AG09309 (cell line): ENCODE results near the gene ANKRD28.

Source experiments
- DNase-seq: peaks from one replicate; pipeline ENCODE4 v3.0.0-alpha.2; 2010; ENCODE audit warnings: low read depth
- H3K4me3 ChIP-seq: 2 replicates; pipeline ENCODE4 v1.5.1; 2011; ENCODE audit warnings: mild to moderate bottlenecking, low read depth, low read length, moderate library complexity; ENCODE audit not compliant: control insufficient read depth
- TF ChIP-seq, protein P1 (sequence below): IDR thresholded peaks from 2 replicates; pipeline ENCODE4 v1.5.1; 2011; ENCODE audit warnings: mild to moderate bottlenecking, low read depth, low read length, inconsistent platforms; ENCODE audit not compliant: insufficient read depth, control insufficient read depth; ENCODE audit errors: missing control alignments

The ANKRD28 gene

DNA sequence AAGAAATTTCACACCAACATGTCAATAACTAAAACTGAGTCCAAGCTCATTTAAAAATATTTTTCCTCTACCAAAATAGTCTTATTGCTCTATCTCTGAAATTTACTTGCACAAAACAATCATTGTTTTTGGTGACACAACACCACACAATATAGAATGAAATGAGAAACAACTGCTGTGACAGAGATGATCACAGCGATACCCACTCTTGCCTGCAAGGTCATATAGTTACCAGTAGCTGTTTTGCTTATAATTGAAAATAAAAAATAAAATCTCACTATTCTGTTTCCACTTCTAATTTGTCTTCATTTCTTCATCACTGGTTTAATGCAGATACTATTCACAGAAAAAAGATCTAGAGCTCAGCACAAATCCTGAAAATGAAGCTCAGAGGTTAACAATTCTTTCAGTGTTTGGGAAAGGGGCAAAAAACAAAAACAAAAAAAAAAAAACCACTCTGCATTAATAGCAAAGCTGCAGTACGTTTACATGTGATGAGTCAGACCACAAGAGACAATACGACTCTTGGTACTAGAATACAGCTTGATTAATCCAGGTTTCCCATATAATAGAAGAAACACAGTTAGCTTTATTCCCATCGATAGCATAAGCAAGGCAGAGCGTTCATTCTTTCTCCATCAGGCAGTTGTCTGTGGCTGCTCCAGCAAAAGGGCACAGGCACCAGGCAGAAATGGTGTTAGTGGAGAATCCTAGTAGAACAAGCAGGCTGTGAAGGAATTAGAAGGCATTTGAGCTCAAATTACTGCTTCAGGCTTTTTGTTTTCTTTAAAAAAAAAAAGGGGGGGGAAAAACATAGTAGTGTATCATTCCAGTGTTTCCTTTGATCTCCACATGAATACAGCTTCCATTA is 773 bp downstream of the ANKRD28 start:
- TF ChIP-seq, protein P1, sequence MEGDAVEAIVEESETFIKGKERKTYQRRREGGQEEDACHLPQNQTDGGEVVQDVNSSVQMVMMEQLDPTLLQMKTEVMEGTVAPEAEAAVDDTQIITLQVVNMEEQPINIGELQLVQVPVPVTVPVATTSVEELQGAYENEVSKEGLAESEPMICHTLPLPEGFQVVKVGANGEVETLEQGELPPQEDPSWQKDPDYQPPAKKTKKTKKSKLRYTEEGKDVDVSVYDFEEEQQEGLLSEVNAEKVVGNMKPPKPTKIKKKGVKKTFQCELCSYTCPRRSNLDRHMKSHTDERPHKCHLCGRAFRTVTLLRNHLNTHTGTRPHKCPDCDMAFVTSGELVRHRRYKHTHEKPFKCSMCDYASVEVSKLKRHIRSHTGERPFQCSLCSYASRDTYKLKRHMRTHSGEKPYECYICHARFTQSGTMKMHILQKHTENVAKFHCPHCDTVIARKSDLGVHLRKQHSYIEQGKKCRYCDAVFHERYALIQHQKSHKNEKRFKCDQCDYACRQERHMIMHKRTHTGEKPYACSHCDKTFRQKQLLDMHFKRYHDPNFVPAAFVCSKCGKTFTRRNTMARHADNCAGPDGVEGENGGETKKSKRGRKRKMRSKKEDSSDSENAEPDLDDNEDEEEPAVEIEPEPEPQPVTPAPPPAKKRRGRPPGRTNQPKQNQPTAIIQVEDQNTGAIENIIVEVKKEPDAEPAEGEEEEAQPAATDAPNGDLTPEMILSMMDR = no peak
- peak overlapping the region; percentile 41 for H3K4me3 ChIP-seq
- DNase-seq = no peak

DNA sequence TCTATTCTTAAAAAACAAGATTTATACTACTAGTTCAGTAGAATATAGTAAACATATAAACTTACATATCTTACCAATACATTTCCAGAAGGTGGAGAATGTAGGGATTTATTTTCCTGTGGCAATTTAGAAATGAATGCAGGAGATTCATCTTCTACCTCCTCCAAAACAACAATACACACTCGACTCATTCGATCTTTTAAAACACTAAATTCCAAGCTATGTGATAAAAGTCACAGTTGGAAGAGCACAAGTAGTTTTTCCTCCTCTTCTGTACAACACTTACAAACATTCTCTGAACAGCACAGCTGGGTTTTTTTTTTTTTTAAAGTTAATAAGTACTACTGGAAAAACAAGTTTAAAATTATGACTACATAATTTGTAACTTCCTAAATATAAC is 1.4 kb downstream of the ANKRD28 start:
- H3K4me3 ChIP-seq = peak overlapping the region; percentile 41
- no peak for DNase-seq
- TF ChIP-seq, protein P1 = no peak

GRCh38 chr3:15795651-15796308 is 2.0 kb downstream of the ANKRD28 start:
- TF ChIP-seq, protein P1 = no peak
- H3K4me3 ChIP-seq = peak overlapping the region; percentile 41
- no peak for DNase-seq

- no peak for DNase-seq
- TF ChIP-seq, protein P1 = no peak
These were observed 2.7 kb downstream of the ANKRD28 start for GRCh38 chr3:15794842-15795650.

GRCh38 chr3:15794303-15794771 is 3.4 kb downstream of the ANKRD28 start:
- no peak for DNase-seq
- peak overlapping the region; percentile 41 for H3K4me3 ChIP-seq
- TF ChIP-seq, protein P1 = no peak

More at GRCh38 chr3:15794842-15795650, 2.7 kb downstream of the ANKRD28 start:
- peak overlapping the region; percentile 41 for H3K4me3 ChIP-seq

DNA sequence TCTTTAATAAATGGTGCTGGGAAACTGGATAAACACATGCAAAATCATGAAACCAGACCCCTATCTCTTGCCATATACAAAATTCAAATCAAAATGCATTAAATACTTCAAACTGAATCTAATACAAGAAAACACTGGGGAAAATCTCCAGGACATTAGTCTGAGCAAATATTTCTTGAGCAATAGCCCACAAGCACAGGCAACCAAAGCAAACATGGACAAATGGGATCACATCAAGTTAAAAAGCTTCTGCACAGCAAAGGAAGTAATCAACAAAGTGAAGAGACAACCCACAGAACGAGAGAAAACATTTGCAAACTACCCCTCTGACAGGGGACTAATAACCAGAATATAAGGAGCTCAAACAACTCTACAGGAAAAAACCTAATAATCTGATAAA is 6.3 kb downstream of the ANKRD28 start:
- TF ChIP-seq, protein P1 = no peak
- no peak overlapping the region for H3K4me3 ChIP-seq
- no peak for DNase-seq
